ENCODE measurements around the gene ANK2.
"Not testable (repeated sequence)": the region's sequence is repeated elsewhere in the genome, so short reads cannot be mapped to it uniquely, and the experiment has no call there.

The ANK2 gene

DNA sequence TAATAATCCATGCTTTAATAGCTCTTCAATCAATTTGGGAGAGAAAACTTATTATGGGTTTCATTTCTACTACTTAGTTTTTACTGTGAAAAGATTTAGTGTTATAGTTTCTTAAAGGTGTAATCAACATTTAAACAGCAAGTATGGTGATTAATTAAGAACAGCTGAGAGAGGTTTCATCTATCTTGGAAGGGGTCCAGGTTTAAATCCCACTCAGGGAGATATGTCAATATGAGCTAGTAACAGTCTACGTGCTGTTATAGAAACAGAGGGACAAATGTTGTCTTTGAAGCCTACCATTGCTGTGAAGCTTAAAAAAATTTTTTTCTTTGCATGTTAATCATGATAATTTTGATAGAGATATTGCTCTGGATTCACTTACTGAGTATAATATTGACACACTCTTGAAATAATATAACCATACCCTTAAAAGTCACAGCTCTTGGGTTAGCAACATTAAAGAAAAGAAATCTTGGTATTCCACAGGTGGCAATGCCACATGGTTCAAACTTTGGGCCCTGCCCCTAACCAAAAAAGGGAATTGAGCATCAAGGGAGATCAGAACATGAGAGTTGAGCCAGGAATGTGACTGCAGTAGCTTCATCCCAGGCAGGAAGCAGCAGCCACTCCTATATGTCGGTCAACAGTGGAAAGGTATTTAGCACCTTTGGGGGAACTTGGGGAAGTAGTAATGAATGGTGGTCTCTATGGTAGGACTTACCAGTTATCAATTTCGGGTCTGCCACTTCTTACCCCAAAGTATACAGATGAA lies 107.8 kb downstream of the ANK2 start:
- DNase-seq, result no peak

DNA sequence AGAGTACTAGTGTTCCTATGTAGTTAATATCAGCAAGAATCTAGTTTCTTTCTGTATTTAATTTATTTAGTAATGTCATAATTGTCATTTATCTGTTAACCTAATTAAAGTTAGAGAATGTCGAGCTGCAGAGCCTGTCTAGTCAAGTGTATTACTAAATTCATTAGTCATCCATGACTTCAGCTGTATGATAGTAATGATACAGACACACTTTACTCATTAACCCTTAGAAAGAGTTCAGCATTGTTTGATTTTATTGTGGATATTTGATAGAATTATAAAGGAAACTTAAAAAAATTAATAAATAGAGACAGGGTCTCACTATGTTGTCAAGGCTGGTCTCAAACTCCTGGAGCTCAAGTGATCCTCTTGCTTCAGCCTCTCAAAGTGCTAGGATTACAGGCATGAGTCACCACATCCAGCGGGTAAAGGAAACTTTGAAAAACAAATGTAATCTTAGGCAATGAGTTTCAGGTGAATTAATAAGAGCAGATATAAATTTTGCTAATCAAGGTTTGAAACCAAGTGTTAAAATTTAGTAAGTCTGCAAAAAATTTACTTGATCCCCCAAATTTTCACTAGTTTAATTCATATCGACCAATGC lies 110.6 kb downstream of the ANK2 start:
- no peak for DNase-seq

DNA sequence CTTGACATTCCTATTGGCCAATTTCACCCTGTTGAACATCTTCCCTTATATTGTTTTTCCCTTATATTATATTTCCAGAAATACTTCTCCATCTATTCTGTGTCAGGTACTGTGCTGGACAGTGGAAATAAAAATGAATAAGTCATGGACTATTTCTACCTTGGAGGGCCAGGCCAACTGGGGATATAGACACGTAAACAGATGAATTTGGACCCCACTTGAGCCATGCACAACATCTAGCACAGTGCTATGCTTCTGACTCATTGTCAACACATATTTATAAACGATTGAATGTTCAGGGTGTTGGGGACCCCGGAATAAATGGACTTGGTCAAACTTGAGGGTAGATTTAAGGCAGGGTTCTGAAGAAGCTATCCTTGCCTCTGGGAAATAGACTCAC lies 111.1 kb downstream of the ANK2 start:
- no peak for DNase-seq

DNA sequence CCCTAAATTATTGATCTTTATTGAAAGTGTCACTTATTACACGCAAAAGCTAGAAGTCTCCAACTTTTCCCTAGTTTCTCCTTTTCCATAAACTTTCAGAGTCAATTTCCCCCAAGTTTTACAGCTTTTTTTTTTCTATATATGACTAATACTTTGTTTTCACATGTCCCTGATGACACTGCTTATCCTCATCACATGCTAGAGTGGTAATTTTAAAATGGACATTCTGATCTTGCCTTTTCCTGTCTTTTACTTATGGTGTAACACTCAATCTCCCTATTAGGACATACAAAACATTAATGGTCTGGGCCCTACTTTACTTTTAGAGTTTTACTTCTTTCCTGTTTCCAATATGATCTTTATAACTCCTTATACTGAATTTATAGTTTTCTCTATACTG lies 112.6 kb downstream of the ANK2 start:
- DNase-seq, result no peak

DNA sequence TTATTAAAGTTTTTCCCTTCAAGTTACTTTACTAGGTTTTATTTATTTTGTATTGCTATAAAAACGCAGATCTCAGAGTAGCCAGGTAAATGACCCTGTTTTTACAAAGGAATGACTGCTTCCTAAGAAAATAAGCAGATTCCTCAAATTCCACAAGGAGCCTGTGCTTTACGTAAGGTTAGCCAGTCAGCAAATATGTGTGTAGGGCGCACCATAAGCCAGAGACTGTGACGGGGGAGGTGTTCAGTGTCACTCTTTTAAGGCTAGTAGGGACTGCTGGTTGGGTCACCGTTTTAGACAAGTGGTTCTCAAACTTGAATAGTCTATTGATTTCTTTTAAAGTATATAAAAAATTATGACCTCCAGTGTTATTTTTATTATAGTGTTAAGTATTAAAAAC lies 119.9 kb downstream of the ANK2 start:
- DNase-seq, result no peak

DNA sequence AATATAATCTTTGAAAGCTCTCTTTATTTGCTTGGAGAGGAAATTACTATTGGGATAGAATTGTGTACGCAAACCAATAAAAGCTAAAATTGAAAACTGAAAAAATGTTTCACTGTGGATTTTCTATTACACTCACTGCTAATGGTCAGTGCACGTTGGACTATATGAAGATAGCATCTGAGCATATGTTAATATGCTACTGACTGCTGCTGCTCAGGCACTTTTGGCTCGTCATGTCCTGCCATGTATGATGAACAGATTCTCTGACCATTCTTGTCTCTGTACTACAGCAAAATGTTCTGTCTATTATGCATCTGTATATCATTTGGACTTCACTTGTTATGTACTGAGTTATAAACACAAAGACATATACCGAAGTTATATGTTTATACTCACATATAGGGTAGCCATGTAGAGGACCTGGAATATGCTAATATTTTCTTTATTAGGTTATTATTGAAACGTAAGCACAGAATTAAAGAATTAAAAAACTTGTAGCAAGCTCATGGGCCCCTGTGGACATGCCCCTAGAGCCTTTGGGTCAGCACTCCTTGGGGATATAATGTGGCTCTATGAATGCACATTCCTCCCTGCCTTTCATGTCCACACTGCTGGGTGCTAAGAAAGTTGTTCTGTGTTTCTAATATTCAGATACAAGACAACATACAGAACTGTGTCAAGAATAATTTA lies 120.8 kb downstream of the ANK2 start:
- DNase-seq, result no peak

DNA sequence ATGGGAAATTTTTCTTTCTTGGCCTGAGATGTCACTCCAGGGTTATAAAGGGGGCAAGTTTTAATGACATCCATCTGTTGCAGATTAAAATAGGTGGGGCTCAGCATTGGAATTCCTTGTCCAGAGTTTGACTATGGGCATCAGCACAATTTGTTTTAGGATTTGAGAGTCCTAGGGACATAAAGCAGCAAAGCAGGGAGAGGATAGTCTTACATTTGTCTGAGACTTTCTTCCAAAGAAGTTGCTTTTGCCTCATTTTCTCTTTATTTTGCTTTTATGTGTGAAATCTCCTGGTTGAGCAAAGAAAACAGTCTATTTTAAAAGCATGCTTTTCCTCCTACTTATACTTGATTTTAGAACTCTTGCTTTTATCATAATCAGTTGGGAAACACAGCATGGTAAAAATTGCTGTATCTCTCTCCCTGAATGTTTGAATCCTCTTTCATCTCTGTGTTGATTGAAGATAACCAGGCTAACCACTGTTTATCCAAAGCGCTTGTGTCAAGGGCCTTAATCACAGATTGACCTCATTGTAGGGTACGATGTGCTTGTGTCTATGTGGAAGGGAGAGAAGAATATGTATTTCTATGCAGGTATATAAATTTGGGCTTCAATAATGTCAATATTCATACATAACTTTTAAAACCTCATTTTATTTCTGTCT lies 121.5 kb downstream of the ANK2 start:
- DNase-seq, result no peak

DNA sequence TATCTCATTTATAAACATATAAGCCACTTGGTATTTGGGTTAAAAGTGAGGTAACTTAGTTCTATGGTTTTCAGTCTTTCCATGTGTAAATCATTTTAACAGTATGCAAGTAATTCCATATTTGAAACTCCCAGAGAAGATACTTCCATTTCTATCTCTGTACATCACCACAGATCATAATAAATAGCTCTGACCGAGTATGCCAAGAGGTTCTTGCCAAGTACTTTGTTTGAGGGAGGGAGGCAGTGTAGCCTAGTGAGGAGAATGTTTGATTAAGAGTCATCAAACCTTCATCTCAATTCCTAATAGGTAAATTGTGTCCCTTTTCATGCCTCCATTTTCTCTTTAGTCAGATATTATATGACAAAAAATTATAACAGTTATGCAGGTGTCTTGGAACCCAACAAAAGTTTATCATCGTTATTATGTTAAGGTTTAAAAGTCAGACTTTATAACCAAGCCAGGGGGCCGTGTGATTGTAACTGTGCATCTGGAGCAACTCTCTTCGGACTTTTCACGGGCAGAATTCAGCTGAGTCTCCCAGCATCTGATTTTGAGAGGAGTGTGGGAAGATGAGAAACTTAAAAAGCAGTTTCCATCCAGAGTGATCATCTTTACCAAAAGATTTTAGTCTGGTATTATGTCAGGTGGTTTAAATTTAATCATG lies 123.8 kb downstream of the ANK2 start:
- no peak for DNase-seq

DNA sequence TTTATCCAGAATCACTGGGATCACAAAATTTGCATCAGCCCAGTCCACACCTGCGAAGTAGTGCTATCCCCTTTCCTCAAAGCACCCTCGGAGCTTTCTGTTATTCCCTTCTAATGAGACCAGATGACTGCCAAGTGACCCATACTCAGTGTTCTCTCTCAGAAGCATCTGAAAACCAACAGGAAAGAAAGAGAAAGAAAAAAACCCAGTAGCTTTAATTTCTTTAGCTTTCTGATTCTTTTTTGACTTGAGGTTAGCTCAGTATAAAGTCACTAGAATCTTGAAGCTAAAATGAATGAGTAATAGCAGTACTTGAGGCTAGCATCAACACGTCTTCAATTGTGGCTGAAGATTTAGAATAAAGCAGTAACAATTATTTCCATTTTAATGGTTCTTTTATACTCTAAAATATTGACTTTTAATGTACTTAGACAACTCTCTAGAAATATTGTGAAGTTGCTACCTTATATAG lies 124.4 kb downstream of the ANK2 start:
- no peak for DNase-seq

DNA sequence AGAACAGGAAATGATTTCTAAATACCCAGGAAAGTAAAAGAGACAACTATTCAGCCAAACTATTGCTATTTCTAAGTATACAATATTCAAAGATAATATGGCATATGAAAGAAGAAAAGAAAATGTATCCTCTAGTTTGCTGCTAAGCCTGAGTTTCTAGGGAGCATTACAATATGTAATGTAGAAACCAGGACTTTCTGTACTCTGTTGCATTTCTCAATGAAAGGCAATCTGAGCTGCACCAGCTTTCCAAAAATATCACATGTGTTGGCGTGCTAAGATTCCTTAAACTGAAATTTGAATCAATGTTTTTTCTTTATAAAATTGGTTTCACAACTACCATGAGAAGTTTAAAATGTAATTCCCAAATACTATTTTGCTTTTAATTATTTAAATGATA lies 129.6 kb downstream of the ANK2 start:
- DNase-seq, result no peak

DNA sequence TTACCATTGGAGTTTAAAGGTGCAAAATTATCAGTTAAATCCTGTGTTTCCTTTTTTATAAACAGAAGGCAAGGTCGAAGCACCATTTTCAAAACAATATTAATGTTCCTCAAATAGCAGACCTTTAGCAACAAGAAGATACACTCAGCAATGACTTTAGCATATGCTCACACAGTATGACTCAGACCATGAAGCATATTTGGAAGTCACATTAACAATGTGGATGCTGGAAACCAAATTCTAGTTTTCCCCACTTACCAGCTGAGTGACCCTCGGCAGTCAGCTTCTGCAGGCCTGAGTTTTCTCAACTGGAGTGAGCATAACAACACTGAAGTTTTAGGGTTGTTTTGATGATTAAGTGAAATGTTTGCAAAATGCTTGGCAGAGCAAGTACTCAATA lies 130.5 kb downstream of the ANK2 start:
- no peak for DNase-seq

DNA sequence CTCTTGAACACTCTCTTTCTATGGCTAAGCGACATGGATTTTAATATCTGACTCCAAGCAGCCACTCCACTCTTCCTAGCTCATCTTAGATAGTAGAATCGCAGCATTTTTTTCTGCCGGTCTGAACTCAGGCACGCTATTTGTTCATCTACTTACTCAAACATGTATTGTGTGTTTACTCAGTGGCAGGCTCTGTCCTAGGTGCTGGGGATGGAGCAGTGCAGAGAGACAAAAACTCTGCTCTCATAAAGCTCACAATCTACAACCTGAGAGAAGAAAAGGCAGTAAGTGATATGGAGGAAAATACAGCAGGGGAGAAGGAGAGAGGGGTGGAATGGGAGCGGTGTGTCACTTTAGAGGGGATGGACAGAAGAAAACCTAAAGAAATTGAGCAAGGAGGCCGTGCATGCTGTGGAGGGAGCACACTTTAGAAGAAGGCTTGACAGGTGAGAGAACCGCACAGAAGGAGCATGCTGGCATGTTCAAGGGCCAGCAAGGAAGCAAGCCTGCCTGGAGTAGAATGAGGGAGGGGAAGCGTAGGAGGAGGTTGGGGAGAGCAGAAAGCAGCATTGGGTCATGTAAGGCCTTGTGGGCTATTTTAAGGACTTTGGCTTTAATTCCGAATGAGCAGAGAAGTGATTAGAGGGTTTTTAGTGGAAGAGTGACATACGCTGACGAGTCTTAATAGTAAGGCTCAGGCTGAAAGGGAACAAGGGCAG lies 132.0 kb downstream of the ANK2 start:
- no peak for DNase-seq

DNA sequence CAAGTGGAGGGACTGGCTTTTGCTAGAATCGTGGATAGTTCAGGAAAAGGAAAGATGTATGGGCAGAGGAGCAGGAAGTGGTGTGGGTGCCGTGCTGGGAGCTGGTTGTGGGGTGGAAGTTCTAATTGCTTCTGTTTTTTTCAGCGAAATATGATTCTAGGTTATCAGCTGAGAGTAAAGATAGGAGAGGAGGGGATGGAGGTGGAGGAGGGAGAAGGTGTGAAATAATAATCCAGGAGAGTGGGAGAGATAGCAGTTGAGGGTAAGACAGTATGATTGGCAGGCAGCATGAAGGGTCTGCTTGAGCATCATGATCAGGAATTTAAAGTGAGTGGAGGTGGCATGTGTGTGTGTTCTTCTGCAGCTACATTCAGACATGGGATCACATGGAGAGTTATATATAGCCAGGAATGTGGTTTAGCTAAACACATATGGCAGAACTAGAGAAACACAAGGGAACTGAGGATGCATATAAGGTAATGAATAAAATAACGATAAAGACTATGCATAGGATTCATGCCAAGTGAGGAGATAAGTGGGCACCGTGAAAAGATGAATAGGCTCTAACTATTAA lies 133.7 kb downstream of the ANK2 start:
- DNase-seq, result no peak

DNA sequence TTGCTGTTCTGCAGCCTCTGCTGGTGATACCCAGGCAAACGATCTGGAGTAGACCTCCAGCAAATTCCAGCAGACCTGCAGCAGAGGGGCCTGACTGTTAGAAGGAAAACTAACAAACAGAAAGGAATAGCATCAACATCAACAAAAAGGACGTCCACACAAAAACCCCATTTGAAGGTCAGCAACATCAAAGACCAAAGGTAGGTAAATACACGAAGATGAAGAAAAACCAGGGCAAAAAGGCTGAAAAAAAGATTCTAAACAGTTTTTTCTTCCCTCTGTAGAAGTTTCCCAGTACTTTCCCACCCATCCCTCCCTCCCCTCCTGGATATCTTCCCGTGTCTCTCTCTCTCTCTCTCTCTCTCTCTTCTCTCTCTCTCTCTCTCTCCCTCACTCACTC lies 136.8 kb downstream of the ANK2 start:
- DNase-seq, result not testable (repeated sequence)

DNA sequence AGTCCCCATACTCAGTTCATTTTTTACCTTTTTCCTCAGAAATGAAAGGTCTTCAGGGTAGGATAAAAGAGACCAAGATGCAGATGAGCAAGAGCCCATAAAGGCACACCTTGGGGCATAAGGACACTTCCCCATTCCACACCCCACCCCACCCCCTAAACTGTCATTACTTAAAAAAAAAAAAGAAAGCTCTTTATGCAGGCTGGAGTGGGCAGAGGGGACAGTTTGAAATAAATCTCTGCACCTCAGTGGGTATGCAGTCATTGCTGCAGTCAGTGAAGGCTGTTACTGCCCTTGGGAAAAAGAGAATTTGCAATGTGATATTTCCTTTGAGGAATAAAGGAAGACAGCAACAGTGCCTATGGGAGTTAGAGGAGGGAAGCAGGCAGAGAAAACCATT lies 137.5 kb downstream of the ANK2 start:
- no peak for DNase-seq

DNA sequence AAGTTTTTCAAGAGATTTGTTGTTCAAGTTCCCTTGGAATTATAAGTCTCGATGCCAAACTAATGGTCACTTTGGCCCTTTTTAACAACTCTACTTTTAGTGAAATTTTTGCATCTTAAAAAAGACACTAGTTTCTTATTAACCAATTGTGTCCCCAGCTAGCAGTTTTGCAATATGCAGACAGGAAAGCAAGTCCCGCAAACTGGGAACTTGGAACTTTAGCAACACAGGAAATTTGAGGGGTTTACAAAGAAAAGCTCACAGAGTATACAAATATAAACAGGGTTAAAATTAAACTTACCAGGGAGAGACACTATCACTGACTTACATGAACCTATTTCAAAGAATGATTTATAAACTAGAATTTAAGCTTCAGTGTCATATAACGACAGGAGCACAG lies 137.9 kb downstream of the ANK2 start:
- no peak for DNase-seq

DNA sequence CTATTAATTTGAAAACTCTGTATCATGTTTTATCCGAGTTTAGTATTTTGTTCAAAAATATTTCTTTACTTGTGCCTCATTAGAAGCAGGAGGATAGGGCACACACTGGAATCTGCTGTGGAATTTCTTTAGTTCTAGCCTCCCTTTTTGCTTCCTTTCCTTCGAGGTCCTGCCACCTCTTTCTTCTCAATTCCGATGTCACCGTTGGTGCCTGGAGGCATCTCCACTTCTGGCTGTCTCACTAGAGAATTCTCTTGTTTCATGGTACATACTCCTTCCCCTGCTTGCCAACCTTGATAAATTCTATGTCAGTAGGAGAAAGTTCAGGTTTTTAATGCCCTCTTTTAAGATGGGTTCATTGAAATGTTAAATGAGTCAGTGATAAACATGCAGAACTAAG lies 140.1 kb downstream of the ANK2 start:
- no peak for DNase-seq

DNA sequence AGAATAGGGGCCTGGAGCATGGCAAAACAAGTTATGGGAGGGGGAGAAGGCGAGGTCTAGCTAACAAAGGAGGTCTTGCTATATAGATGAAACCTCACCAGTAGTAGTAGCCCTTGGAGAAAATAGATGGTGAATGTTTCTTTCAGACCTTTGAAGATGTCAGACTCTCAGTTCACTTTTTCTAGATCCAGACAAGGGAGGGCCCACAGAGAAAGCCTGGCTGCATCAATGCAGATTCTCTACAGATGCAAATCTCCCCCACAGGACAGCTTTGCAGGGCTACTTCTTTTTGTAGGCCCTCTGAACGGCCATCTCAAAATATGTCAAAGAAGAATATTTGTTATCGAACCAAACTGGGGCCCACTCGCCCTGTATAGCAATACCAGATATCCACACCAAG lies 159.7 kb downstream of the ANK2 start:
- no peak for DNase-seq

DNA sequence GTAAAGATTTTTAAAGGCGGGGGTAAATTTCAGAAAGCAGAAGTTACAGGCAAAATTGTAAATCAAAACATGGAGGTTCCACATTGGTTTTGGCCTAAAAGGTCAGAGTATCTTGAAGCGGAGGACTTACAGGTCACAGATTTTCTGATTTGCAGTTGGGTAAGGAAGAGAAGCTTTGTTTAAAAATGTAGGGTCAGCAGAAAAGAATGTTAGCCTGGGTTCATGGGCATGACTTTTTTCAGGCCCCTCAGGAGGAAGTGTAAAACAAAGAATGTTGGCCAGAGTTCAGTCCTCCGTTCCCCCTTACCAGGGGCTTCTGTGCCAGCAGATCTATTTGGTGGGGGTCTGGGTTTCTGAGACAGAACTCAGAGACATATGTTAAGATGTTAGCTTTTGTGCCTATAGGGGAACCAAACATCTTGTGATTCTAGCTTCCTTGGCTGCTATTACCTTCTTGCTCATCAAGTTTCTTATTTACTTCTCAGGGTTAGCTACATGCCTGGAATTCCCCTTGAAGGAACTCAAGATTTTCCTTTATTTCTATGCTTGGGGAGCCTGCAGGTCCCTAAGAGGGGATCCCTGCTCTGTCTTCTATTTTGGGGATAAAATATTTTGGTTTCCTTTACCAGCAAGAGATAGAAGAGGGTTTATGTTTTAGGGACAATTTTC lies 160.3 kb downstream of the ANK2 start:
- no peak for DNase-seq

DNA sequence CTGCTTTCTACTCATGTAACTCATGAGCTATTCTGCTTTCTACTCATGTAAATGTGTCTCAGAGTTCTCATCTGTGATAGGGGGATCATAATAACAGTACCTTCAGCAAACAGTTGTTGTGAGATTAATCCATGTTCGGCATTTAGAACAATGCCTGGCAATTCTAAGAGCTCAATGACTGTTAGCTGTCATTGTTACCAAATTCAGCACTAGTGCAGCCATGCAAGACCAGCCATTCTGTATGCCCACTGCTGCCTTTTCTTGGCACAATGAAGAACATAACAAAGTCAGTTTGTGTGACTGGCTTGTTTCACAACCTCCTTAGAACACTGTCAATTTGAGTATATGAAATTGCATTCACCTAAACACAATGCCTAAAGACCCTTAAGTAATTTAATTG lies 163.2 kb downstream of the ANK2 start:
- no peak for DNase-seq

DNA sequence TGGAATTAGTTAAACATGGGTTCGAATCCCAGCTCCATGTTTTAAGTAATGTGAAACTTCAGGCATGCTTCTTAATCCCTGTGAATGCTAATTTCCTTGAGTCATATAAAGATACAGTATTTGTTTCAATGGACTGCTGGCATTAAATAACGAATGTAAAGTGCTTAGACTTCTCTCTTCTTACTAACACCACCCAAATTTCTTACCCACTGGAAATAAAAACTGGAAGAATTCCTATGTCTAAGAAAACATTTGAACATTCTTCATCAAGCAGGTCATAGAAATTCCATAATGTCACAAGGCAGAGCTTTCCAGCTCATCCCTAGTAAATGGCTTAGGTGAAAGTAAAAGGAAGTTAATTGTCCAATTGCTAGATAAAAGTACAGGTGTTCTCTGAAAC lies 172.5 kb downstream of the ANK2 start:
- DNase-seq, result no peak

Measured in CD4-positive, alpha-beta T cell treated with Interferon alpha-2 for 1 hour (primary cell).